ENCODE data around the gene ASS1.

DNA sequence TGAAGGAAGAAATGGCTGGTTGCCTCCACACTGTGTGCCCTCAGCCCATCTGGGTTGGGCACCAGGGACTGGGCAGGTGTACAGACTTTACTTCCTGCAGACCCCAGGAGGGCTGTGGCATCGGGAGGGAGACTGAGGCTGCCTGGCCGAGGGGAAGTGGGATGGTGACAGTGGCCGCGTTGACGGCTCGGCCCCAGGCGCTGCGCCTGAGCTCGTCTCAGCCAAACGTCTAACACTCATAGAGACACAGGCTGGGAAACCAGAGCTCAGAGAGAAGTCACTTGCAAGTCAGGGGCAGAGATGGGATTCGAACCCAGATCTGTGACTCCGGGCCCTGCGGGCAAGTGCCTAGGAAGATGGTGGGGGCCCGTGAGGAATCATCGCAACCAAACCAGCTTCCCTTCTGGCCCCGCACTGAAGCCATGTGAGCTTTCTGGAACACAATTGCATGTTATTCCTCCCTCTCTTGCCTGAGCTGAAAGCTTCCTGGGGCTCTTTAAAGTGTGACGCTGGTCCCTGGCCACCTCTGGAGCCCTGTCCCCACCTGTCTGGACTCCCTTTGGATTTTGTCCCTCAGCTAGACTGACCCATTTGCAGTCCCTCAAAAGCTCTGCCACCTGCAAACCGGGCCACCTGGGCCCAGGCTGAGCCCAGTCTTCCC, 81.6 kb downstream of the ASS1 start:
- TF ChIP-seq CTCF (IDR thresholded peaks at IDR 0.05; ENCODE audit: insufficient read depth, low read depth, low read length) (no peak), EZH2 (IDR thresholded peaks at IDR 0.05; ENCODE audit: insufficient read depth, low read length) (no peak)

Data from astrocyte (in vitro differentiated cells and primary cell).